ENCODE data around the gene TMOD1. TPM values are rescaled to one million over a fixed set of nuclear protein-coding genes. Genes with fewer than 3 reads are reported as not detected.

TMOD1 gene
- total RNA-seq, 1 donor from 2014 or later = 12.9 TPM

- H3K4me1 Mint-ChIP-seq (ENCODE audit: unreplicated experiment) = peaks cover 7% of the 10 kb centered on the region
- peaks cover 21% of the 10 kb centered on the region for H3K27me3 Mint-ChIP-seq
- no peaks in the 10 kb centered on the region for H3K9me3 Mint-ChIP-seq
- H3K27ac Mint-ChIP-seq = no peak overlapping the region
- DNase-seq (ENCODE audit: extremely low spot score, unreplicated experiment) = no peak
- no peaks in the 10 kb centered on the region for H3K36me3 Mint-ChIP-seq
- TF ChIP-seq CTCF (conservative IDR thresholded peaks at IDR 0.05) = no peak
- no peak overlapping the region for H3K4me3 Mint-ChIP-seq
Measured at GRCh38 chr9:97556721-97557605, 55.5 kb downstream of the TMOD1 start.

GRCh38 chr9:97557606-97558095 lies 56.2 kb downstream of the TMOD1 start:
- Mint-ChIP-seq H3K27ac (no peak overlapping the region), H3K36me3 (no peaks in the 10 kb centered on the region), H3K4me1 (ENCODE audit: unreplicated experiment) (peaks cover 7% of the 10 kb centered on the region), H3K9me3 (no peaks in the 10 kb centered on the region), H3K4me3 (no peak overlapping the region), H3K27me3 (peaks cover 22% of the 10 kb centered on the region)
- DNase-seq (ENCODE audit: extremely low spot score, unreplicated experiment) = no peak
- no peak for TF ChIP-seq CTCF (conservative IDR thresholded peaks at IDR 0.05)

- Mint-ChIP-seq H3K36me3 (no peaks in the 10 kb centered on the region), H3K9me3 (no peaks in the 10 kb centered on the region), H3K27me3 (peaks cover 22% of the 10 kb centered on the region), H3K4me1 (ENCODE audit: unreplicated experiment) (peaks cover 7% of the 10 kb centered on the region), H3K4me3 (no peak overlapping the region), H3K27ac (no peak overlapping the region)
- no peak for TF ChIP-seq CTCF (conservative IDR thresholded peaks at IDR 0.05)
- no peak for DNase-seq (ENCODE audit: extremely low spot score, unreplicated experiment)
Measured at GRCh38 chr9:97558701-97559101, 57.2 kb downstream of the TMOD1 start.

GRCh38 chr9:97559111-97559514 lies 57.6 kb downstream of the TMOD1 start:
- Mint-ChIP-seq H3K27ac (no peak overlapping the region), H3K27me3 (peaks cover 22% of the 10 kb centered on the region), H3K9me3 (no peaks in the 10 kb centered on the region), H3K4me3 (no peak overlapping the region), H3K36me3 (no peaks in the 10 kb centered on the region), H3K4me1 (ENCODE audit: unreplicated experiment) (peaks cover 8% of the 10 kb centered on the region)
- TF ChIP-seq CTCF (conservative IDR thresholded peaks at IDR 0.05) = no peak
- no peak for DNase-seq (ENCODE audit: extremely low spot score, unreplicated experiment)

- Mint-ChIP-seq H3K36me3 (no peaks in the 10 kb centered on the region), H3K27ac (no peak overlapping the region), H3K27me3 (peaks cover 18% of the 10 kb centered on the region), H3K9me3 (no peaks in the 10 kb centered on the region), H3K4me1 (ENCODE audit: unreplicated experiment) (peaks cover 11% of the 10 kb centered on the region), H3K4me3 (no peak overlapping the region)
- no peak for DNase-seq (ENCODE audit: extremely low spot score, unreplicated experiment)
- TF ChIP-seq CTCF (conservative IDR thresholded peaks at IDR 0.05) = no peak
Measured at GRCh38 chr9:97560154-97560553, 58.7 kb downstream of the TMOD1 start.

Data from type B pancreatic cell (in vitro differentiated cells).